Stimulated activated CD4-positive, alpha-beta T cell treated with anti-CD3 and anti-CD28 coated beads, Interleukin-1b, Interleukin-23, amount 100 ng/mL, for 24 hours (primary cell): ENCODE measurements around the gene CTU2.
"Not testable (repeated sequence)": the region's sequence is repeated elsewhere in the genome, so short reads cannot be mapped to it uniquely, and the experiment has no call there.

Source experiments
- DNase-seq, 4 experiments: peaks; one replicate each; pipeline ENCODE4 v3.0.0-alpha.2; 2020; ENCODE audit warnings: low read depth in 4 of 4, low spot score in 1 of 4

CTU2 gene

DNA sequence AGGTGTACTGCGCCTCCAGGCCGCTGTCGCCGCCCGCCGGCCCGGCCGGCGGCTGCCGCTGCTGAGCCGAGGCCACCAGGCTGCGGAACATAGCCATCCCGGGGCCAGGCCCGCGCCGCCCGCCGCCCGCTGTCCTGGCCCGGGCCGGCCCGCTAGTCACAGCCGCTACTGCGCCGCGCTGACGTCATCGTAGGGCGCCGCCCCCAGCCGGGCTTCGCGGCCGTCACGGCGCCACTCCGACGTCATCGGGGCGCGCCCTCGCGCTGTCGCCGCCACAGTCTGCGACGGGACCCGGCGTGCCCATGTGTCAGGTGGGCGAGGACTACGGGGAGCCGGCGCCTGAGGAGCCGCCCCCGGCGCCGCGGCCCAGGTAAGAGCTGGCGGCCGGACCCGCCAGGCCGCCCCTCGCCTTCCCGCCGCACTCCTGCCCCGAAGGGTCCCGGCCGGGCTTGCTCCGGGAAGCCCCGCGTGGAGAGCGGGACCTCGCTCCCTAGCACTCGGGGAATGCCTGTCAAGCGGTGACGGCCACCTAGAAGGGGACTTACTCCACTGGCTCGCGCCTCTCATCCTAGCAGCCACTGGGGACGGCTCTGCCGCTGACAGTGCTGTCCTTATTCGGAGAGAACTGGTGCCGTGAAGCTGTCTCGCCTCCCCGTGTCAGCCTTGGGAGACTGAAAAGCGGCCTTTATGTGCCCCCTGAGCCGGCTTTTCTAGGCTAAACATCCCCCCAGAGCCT lies at the start of gene CTU2, which contains the start of gene RNF166:
Gene CTU2, plus strand, starts transcription at position 275 of the 736 bp plus-strand sequence. Its CDS starts 28 bp downstream, at position 303.
Gene RNF166, minus strand, starts transcription at position 180 of the 736 bp plus-strand sequence. Its CDS starts 83 bp downstream, at position 97.
- peak; percentile 85 to 91 (median 88) for DNase-seq

DNA sequence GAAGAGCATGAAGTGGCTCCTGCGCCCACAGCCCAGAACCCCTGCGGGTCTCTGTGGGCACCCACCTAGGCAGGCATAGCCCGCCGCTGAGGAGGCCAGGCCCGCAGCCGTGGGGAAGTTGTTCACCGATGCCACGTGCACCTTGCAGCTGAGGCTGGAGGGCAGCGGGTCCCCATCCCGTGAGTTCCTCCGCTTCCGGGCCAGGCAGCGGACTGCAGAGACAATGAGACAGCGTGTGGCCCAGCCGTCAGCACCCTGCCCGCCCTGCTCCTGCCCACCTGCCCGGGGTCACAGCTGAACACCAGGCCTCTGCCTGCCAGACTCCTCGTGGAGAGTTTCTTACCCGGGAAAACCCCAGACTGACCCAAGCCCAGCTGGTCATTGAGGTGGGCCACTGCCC lies 48.9 kb upstream of the CTU2 start:
- no peak for DNase-seq

- no peak for DNase-seq
Measured at GRCh38 chr16:88658714-88659113, 47.6 kb upstream of the CTU2 start.

DNA sequence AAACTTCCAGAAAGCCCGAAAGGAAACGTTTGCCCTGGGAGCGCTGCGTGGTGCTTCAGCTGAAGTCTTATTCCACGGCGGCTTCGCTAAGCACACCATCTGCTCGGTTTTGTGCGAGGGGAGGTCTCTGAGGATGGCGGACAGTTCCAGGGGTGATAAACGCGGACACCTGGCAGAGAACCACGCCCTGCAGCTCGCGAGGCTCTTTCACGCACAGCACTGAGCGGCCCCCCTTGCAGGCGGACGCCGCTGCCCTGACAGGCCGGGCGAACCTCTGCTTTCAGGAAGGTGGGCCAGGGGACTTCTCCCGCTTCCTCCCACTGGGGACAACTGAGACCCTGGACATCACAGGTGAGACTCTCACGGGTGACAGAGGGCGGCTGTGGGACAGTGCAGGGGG lies 47.1 kb upstream of the CTU2 start:
- DNase-seq, result no peak

DNA sequence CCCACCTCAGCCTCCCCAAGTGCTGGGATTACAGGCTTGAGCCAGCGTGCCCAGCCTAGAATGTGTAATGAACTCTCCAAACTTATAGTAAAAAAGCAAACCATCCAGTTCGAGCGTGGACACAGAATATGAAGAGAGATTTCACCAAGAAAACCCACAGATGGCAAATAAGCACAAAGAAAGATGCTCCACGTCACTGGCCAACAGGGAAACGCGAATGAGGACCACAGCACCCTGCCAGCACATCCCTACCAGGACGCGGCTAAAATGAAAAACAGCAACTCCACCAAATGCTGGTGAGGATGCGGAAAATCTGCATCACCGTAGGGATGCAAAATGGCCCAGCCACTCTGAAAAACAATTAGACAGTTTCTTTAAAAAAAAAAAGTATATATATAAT lies 44.8 kb upstream of the CTU2 start:
- no peak for DNase-seq

- DNase-seq, result no peak
Measured at GRCh38 chr16:88662222-88662842, 44.0 kb upstream of the CTU2 start.

GRCh38 chr16:88662843-88663606 lies 43.3 kb upstream of the CTU2 start, which contains the start of gene MVD:
Gene MVD, minus strand, starts transcription at chr16:88663091. Its CDS starts 11 bp downstream, at chr16:88663080.
- peak; percentile 78 to 93 (median 84) for DNase-seq

DNA sequence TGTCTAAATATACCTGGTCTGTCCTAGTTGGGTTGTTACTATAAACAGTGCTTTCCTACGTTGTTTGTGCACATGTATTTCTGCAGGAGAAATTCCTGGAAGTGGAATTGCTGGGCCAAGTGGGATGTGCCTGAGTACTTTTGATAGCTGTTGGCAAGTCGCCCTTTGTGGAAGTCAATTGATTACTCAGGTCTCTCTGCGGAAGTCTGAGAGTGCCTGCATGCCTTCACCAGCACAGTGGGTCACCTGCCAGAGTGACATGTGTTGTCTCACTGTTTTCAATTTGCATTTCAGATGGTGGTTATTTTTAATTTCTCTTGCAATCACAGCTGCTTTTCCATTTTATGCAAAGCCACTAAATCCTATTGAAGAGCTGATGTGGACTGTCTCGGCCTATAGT lies 41.2 kb upstream of the CTU2 start:
- no peak for DNase-seq

DNA sequence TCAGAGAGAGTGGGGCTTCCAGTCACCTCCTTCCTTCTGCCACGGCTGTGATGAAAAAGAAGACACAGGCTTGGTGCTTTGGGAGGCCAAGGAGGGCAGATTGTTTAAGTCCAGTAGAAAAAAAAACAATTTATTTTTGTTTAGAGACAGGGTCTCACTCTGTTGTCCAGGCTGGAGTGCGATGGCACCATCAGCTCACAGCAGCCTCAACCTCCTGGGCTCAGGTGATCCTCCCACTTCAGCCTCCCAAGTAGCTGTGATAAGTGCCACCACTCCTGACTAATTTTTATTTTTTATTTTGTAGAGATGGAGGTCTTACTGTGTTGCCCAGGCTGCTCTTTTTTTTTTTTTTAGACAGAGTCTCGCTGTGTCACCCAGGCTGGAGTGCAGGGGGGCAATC lies 40.7 kb upstream of the CTU2 start:
- no peak for DNase-seq

- no peak for DNase-seq
Measured at GRCh38 chr16:88667461-88667860, 38.8 kb upstream of the CTU2 start.

GRCh38 chr16:88669493-88669892 lies 36.8 kb upstream of the CTU2 start:
- DNase-seq, result not testable (repeated sequence)

GRCh38 chr16:88669980-88670379 lies 36.3 kb upstream of the CTU2 start:
- no peak for DNase-seq

DNA sequence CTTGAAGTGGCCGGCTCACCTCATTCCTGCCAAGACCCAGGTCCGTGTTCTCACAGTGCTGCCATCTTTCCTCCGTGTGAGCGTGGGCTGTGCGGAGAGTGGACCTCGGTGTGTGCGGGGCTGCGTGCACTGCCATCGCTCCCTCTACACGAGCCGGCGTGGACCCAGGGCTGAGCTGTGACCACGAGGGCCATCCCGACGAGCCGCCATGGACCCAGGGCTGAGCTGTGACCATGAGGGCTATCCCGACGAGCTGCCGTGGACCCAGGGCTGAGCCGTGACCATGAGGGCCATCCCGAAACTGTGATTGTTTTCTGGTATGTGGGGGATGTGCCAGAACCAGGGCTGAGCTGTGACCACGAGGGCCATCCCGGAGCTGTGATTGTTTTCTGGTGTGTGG lies 34.5 kb upstream of the CTU2 start:
- no peak for DNase-seq

DNA sequence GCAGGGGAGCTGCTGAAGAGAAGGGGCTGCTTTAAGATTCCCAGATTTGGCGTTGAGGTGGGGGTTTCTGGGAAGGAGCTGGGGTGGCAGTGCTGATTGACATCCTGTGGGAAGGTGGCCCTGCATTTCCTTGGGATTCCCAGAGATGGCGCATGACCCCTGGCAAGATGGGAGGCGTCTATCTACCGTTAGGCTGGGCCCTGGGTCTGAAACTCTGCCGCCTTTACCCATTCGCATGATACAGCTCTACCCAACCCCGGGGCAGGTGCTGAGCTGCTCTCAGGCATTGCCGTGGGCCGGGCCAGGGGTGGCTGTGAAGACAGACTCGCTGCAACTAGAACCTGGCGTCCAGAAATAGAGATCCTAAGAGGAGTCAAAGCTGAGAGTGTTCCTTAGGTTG lies 33.5 kb upstream of the CTU2 start:
- DNase-seq, result no peak

- no peak for DNase-seq
Measured at GRCh38 chr16:88673716-88674379, 32.5 kb upstream of the CTU2 start.

- DNase-seq, result no peak
Measured at GRCh38 chr16:88676502-88677242, 29.6 kb upstream of the CTU2 start.

DNA sequence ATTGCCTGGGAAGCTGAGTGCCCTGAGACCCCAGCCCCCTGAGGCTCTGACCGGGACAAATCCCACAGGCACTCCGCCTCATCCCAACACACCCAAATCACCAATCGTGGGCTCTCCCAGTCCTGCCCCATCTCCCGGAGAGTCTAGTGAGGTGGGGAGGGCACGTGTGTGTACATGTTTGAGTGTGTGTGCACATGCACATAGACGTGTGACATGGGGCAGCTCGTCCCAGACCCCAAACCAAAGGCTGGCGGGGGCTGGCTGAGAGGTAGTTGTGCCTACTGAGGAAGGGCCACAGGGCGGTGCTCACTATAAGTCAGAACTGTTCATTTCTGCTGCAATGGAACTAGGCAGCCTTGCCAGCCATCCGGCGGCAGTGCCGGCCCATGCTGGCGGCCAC lies 28.6 kb upstream of the CTU2 start:
- DNase-seq, result no peak

GRCh38 chr16:88678224-88678979 lies 27.9 kb upstream of the CTU2 start:
- no peak for DNase-seq

- no peak for DNase-seq
Measured at GRCh38 chr16:88680554-88681083, 25.7 kb upstream of the CTU2 start.
